ENCODE data around the gene C15orf39. TPM values are rescaled to one million over a fixed set of nuclear protein-coding genes. Genes with fewer than 3 reads are reported as not detected.
"Not testable (repeated sequence)": the region's sequence is repeated elsewhere in the genome, so short reads cannot be mapped to it uniquely, and the experiment has no call there.

C15orf39 gene
- total RNA-seq, 3 donors from 2014 or later = 7.7 to 17.4 (median 11.5) TPM

GRCh38 chr15:75214293-75215096, 12.8 kb downstream of the C15orf39 start:
- Histone ChIP-seq H3K4me1 (peaks cover 0 to 3% of the 10 kb centered on the region in 2 donors), H3K27ac (no peak overlapping the region), H3K36me3 (no peaks in the 10 kb centered on the region), H3K4me3 (no peak overlapping the region), H3K9me3 (no peaks in the 10 kb centered on the region), H3K27me3 (no peaks in the 10 kb centered on the region)
- intact Hi-C loops (cut with DNase I; ENCODE audit: low total_unique reads) = no loop called here
- no peak for TF ChIP-seq POLR2AphosphoS5 (IDR thresholded peaks at IDR 0.05)
- TF ChIP-seq CTCF (IDR thresholded peaks at IDR 0.05) = no peak
- no peak for DNase-seq (ENCODE audit: low spot score in 2 of 2)

GRCh38 chr15:75215107-75216004, 13.7 kb downstream of the C15orf39 start:
- H3K4me1 ChIP-seq = peaks cover 0 to 3% of the 10 kb centered on the region in 2 donors
- H3K9me3 ChIP-seq = no peaks in the 10 kb centered on the region
- H3K4me3 ChIP-seq = no peak overlapping the region
- no peak overlapping the region for H3K27ac ChIP-seq
- no peak for TF ChIP-seq POLR2AphosphoS5 (IDR thresholded peaks at IDR 0.05)
- TF ChIP-seq CTCF (IDR thresholded peaks at IDR 0.05) = no peak
- no peak for TF ChIP-seq POLR2A (IDR thresholded peaks at IDR 0.05)
- DNase-seq (ENCODE audit: low spot score in 2 of 2) = no peak
- H3K27me3 ChIP-seq = no peaks in the 10 kb centered on the region
- intact Hi-C loops (cut with DNase I; ENCODE audit: low total_unique reads) = no loop called here
- no peaks in the 10 kb centered on the region for H3K36me3 ChIP-seq

GRCh38 chr15:75217012-75217411, 15.3 kb downstream of the C15orf39 start:
- H3K9me3 ChIP-seq = no peaks in the 10 kb centered on the region
- no peak overlapping the region for H3K4me3 ChIP-seq
- no peak for TF ChIP-seq CTCF (IDR thresholded peaks at IDR 0.05)
- TF ChIP-seq POLR2A (IDR thresholded peaks at IDR 0.05) = no peak
- TF ChIP-seq POLR2AphosphoS5 (IDR thresholded peaks at IDR 0.05) = no peak
- H3K27ac ChIP-seq = no peak overlapping the region
- intact Hi-C loops (cut with DNase I; ENCODE audit: low total_unique reads) = no loop called here
- no peak for DNase-seq (ENCODE audit: low spot score in 2 of 2)
- no peaks in the 10 kb centered on the region for H3K36me3 ChIP-seq
- no peaks in the 10 kb centered on the region for H3K27me3 ChIP-seq
- H3K4me1 ChIP-seq = no peaks in the 10 kb centered on the region

GRCh38 chr15:75217574-75217973, 15.9 kb downstream of the C15orf39 start:
- H3K27me3 ChIP-seq; H3K9me3 ChIP-seq; H3K4me1 ChIP-seq; H3K27ac ChIP-seq; DNase-seq (ENCODE audit: low spot score in 2 of 2); H3K36me3 ChIP-seq; intact Hi-C loops (cut with DNase I; ENCODE audit: low total_unique reads); H3K4me3 ChIP-seq: not testable (repeated sequence)

GRCh38 chr15:75219507-75219929, 17.8 kb downstream of the C15orf39 start:
- H3K36me3 ChIP-seq; DNase-seq (ENCODE audit: low spot score in 2 of 2); H3K27me3 ChIP-seq; H3K9me3 ChIP-seq; H3K4me1 ChIP-seq; H3K4me3 ChIP-seq; intact Hi-C loops (cut with DNase I; ENCODE audit: low total_unique reads): not testable (repeated sequence)
- H3K27ac ChIP-seq = peak overlapping the region in 1 of 2 donors; percentile 1

GRCh38 chr15:75223688-75224087, 22.0 kb downstream of the C15orf39 start:
- H3K4me1 ChIP-seq = no peaks in the 10 kb centered on the region
- H3K9me3 ChIP-seq = no peaks in the 10 kb centered on the region
- no peak overlapping the region for H3K4me3 ChIP-seq
- H3K27ac ChIP-seq = no peak overlapping the region
- peaks cover 0 to 3% of the 10 kb centered on the region in 2 donors for H3K27me3 ChIP-seq
- intact Hi-C loops (cut with DNase I; ENCODE audit: low total_unique reads) = no loop called here
- DNase-seq (ENCODE audit: low spot score in 2 of 2) = no peak
- TF ChIP-seq CTCF (IDR thresholded peaks at IDR 0.05) (no peak), POLR2AphosphoS5 (IDR thresholded peaks at IDR 0.05) (no peak), POLR2A (IDR thresholded peaks at IDR 0.05) (no peak)
- H3K36me3 ChIP-seq = no peaks in the 10 kb centered on the region

Measured in breast epithelium (tissue), 4 donors.